Left ventricle myocardium superior (tissue), 1 donor: ENCODE measurements around the gene BACH2. TPM values are rescaled to one million over a fixed set of nuclear protein-coding genes. Genes with fewer than 3 reads are reported as not detected.
A peak's percentile ranks its signal among the peaks of the same experiment; 100 is the strongest.

Experiments used
- ATAC-seq: fragments of 200-7000 bp; cut with Tn5 transposase; one replicate; pipeline ENCODE4 v1.9.1; 2020; ENCODE audit warnings: mild to moderate bottlenecking, moderate library complexity
- DNase-seq: peaks from one replicate; pipeline ENCODE4 v3.0.0-alpha.2; 2020
- intact Hi-C: fragments of 100-400 bp; cut with micrococcal nuclease; formaldehyde crosslinking; loops from one replicate; pipeline ENCODE4 v1.11.0; 2022
- total RNA-seq: library from RNA; stranded (reverse); fragmentation: NEBNext Ultra II Directional; extraction: Animal tissue kit (Norgen Biotek cat#: 25700); gene quantifications from one replicate; pipeline ENCODE4 v1.2.1, GENCODE V29; 2021
- donor health status: DM: no; HTN: yes; CAD: no; lungs with severe emphysema.

BACH2 gene
- total RNA-seq, 1 donor from 2014 or later: 1.5 TPM

GRCh38 chr6:89952686-89953085 lies 344.0 kb downstream of the BACH2 start:
- intact Hi-C loops: no loop called here
- no peak for DNase-seq
- no peak for ATAC-seq

- ATAC-seq (no peak), DNase-seq (no peak)
- intact Hi-C loops: no loop called here
Observed at GRCh38 chr6:89952105-89952671, 344.5 kb downstream of the BACH2 start.

- no peak for DNase-seq
- no peak for ATAC-seq
- intact Hi-C loops: no loop called here
Observed at GRCh38 chr6:89951574-89952104, 345.0 kb downstream of the BACH2 start.

DNA sequence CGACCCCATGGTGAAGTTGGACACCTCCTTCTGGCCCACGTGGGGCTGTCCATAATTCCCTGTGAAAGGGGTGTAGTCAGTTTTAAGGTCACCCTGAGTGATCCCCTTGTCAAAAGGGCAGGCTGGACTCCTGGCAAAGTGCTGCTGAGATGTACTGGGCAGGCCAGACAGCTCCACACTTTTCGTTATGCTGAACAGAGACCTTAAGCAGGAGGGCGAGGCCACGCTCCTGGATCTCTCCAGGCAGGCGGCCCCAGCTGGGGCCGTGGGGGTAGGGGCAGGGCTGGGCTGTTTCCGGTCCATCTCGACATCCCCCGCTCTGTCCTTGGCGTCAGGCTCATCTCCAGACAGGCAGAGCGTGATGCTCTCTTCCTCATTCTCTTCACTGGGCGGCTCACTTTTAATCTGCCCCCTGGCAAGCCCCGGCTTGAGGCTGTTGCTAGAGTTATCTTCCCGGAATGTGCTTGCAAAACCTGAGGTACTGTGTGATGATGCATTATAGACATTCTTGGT lies 345.7 kb downstream of the BACH2 start:
- ATAC-seq (no peak), DNase-seq (no peak)
- intact Hi-C loops: no loop called here

- ATAC-seq (no peak), DNase-seq (no peak)
- intact Hi-C loops: no loop called here
Observed at GRCh38 chr6:89950446-89950845, 346.2 kb downstream of the BACH2 start.

- DNase-seq (no peak), ATAC-seq (no peak)
- intact Hi-C loops: loop anchor here (10.0 kb wide), 1 partner anchor 446 kb away; no protein-coding TSS in a partner anchor
Observed at GRCh38 chr6:89948876-89949275, 347.8 kb downstream of the BACH2 start.

- intact Hi-C loops: loop anchor here (10.0 kb wide), 1 partner anchor 450 kb away; no protein-coding TSS in a partner anchor
- DNase-seq (no peak), ATAC-seq (no peak)
Observed at GRCh38 chr6:89944826-89945407, 351.7 kb downstream of the BACH2 start.

DNA sequence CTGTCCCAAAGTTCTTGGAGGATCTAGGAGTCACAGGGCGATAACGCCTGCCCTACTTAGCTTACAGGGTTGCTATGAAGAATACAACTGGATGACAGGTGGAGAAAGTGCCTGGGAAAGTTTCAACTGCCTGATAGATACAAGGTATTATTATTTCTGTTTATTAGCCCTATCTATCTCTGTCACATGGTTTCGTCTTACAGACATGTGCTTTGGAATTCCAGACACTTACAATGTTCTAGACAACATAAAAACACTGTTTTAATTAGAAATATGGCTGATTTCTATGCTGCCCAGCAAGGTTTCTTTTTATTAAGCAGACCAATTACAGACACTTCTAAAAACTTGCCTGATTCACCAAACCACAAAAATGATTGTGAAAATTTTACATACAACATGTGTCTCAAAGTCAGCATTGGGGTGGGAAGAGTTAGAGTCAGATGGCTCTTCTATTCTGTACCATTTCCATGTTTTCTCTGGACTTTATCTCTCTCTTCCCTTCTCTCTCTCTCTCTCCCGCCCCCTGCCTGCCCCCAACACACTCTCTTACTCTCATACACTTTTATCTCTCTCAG lies 352.4 kb downstream of the BACH2 start:
- DNase-seq (no peak), ATAC-seq (no peak)

GRCh38 chr6:89942601-89943000 lies 354.0 kb downstream of the BACH2 start:
- intact Hi-C loops: loop anchor here (10.0 kb wide), 1 partner anchor 452 kb away; no protein-coding TSS in a partner anchor
- DNase-seq (no peak), ATAC-seq (no peak)

More for the DNA sequence above, 352.4 kb downstream of the BACH2 start:
- intact Hi-C loops: loop anchor here (10.0 kb wide), 1 partner anchor 451 kb away; no protein-coding TSS in a partner anchor

GRCh38 chr6:89941763-89942497 lies 354.7 kb downstream of the BACH2 start:
- ATAC-seq (no peak), DNase-seq (no peak)
- intact Hi-C loops: loop anchor here (10.0 kb wide), 1 partner anchor 453 kb away; no protein-coding TSS in a partner anchor

GRCh38 chr6:89941031-89941762 lies 355.4 kb downstream of the BACH2 start:
- ATAC-seq: peak; percentile 71
- intact Hi-C loops: loop anchor here (10.0 kb wide), 1 partner anchor 454 kb away; no protein-coding TSS in a partner anchor
- DNase-seq: peak; percentile 46

- ATAC-seq (peak; percentile 96), DNase-seq (peak; percentile 50)
- intact Hi-C loops: loop anchor here (1.0 to 10.0 kb wide), 2 partner anchors 454 to 539 kb away; no protein-coding TSS in a partner anchor
Observed at GRCh38 chr6:89940225-89941027, 356.2 kb downstream of the BACH2 start.

GRCh38 chr6:89939144-89939543 lies 357.5 kb downstream of the BACH2 start:
- ATAC-seq (no peak), DNase-seq (no peak)
- intact Hi-C loops: no loop called here

GRCh38 chr6:89938014-89938413 lies 358.6 kb downstream of the BACH2 start:
- ATAC-seq: no peak

GRCh38 chr6:89936177-89936576 lies 360.5 kb downstream of the BACH2 start:
- ATAC-seq (no peak), DNase-seq (no peak)
- intact Hi-C loops: no loop called here

More at GRCh38 chr6:89938014-89938413, 358.6 kb downstream of the BACH2 start:
- intact Hi-C loops: no loop called here
- DNase-seq: no peak

DNA sequence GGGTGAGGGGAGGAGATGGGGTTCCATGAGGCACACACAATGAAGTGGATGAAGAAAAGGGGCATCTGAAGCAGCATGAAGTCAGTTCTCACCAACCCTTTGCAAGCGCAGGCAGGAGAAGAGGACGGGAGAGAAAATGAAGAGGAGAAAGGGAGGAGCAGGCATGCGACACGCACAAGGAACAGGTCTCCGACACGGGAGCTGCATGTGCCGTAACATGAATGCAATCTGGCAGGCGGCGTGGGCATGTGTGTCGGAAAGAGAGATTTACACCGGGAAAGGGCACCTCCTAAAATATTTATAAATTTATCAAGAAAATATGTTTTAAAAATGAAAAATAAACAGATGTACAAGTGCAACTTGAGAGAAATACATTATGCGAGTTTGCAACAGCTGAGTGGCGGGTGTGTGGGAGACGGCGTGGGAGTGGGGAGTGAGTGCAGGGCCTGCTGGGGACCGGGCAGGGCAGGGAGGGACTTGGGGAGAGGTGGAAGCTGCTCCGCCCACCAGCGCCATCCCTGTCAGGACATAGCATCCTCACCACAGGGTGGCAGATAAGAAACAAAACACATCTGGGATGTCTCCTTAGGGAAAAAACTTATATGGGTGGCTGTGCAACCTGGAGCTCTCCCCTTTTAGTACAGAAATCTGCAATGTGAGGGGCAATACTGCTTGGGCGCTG lies 361.8 kb downstream of the BACH2 start:
- intact Hi-C loops: no loop called here
- ATAC-seq: no peak
- no peak for DNase-seq

DNA sequence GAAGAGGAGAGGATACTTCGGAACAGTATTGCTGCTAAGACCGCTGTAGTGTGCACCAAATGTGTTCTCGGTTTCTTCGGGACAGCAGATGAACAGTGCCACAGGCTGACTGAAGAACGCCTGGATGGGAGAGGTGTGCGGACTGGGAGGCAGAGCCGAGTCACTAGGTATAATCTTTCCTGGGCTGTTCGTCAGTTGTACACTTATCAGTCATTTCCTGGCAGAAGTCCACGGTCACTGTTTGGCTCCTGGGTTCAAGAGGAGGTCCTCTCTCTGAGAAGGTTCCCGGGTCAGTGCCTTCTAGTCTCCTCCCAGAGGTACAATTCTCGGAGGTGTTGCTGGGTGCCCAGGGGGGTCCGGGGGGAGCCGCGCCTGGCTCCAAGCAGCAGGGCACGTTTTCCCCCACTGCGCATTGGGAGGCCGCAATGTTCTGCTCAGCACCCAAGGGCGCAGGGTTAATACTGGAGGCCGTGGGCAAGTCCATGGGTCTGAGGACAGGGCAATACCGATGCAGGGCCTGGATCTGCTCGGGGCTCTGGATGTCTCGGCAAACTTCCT lies 364.3 kb downstream of the BACH2 start:
- ATAC-seq (no peak), DNase-seq (no peak)
- intact Hi-C loops: no loop called here
